Motor neuron (in vitro differentiated cells): ENCODE data around the gene LMF1. TPM values are rescaled to one million over a fixed set of nuclear protein-coding genes. Genes with fewer than 3 reads are reported as not detected.
"Not testable (repeated sequence)": the region's sequence is repeated elsewhere in the genome, so short reads cannot be mapped to it uniquely, and the experiment has no call there.

Experiments
- ATAC-seq, 8 experiments: fragments of 200-7000 bp; cut with Tn5 transposase; replicated peaks in 6 of 8; 2 replicates each; pipeline ENCODE4 v1.8.0; 2021; ENCODE audit warnings: mild to moderate bottlenecking in 8 of 8, moderate library complexity in 8 of 8
- H3K27ac ChIP-seq, 2 donors: fragments of 250-450 bp; sonication (Bioruptor Pico); 2 replicates each; pipeline ENCODE4 v1.9.0; 2021; ENCODE audit warnings: antibody characterized with exemption in 2 of 2, mild to moderate bottlenecking in 2 of 2, moderate library complexity in 1 of 2
- H3K4me1 ChIP-seq, 2 donors: fragments of 250-450 bp; sonication (Bioruptor Pico); replicated peaks in 1 of 2; 2 replicates each; pipeline ENCODE4 v1.6.1; 2021; ENCODE audit warnings: antibody characterized with exemption in 2 of 2, mild to moderate bottlenecking in 2 of 2, moderate library complexity in 1 of 2
- H3K4me3 ChIP-seq, 5 donors: fragments of 250-450 bp; sonication (Bioruptor Pico); 2 replicates each; pipeline ENCODE4 v1.9.0; 2021; ENCODE audit warnings: antibody characterized with exemption in 5 of 5, mild to moderate bottlenecking in 5 of 5, moderate library complexity in 4 of 5
- WGBS, 10 experiments: fragments of 450-650 bp; shearing (Covaris generic); methylation state at CpG; one replicate each; pipeline ENCODE4 v1.0.0; 2022; 5-methylcytosine and 5-hydroxymethylcytosine counted together
- in situ Hi-C, 9 experiments: fragments of 400-800 bp; cut with MboI; loops; one replicate each; pipeline ENCODE4 v1.15.0; 2021; ENCODE audit warnings: low sequenced_read_pairs in 9 of 9, low pct_unique_long_range_greater_than_20kb in 2 of 9; ENCODE audit not compliant: unreplicated experiment in 9 of 9
- total RNA-seq, 8 experiments: library from RNA; unstranded; fragments of 300-600 nt; gene quantifications; 2 replicates each; pipeline versions ENCODE4 v1.2.3 to v1.2.4, GENCODE V29; 2022

LMF1 gene
- total RNA-seq, 8 experiments from 2014 or later = 5.1 to 20.0 (median 9.2) TPM

DNA sequence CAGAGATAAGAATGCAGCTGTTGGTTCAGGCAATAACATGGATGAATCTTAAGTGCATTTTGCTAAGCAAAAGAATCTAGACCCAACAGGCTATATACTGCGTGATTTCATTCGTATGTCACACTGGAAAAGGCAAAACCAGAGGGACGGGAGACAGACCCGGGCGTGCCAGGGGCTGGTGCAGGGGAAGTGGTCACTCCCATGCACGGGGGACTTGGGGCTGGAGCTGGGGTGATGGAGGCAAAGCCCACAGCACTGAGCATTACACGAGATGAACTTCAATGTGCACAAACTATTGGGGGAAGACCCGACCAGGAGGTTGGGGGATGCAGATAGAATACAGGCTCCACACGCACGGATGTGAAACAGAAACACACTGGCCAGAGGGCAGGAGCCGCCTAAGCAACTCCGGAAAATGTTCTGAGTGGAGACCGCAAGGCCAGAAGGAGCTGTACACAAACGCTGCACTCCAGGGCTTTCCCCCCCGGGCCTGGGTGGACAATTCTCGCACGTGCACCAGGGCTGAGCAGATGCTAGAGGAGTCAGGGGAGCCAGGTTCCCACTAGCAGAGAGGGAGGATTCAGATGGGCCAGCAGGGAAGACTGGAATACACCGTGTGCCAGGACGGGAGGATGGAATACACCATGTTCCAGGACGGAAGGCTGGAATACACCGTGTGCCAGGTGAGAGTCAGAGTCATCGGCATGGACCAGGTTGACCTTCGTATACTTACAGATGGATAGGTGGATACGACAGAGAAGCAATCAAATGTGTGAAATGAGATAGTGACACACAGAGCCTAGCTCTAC, 11.3 kb downstream of the LMF1 start:
- WGBS, 10 experiments = 60 to 89% (median 85%) methylated on average over 3 to 14 of the region's 24 CpGs; no CpG with 5 or more reads in 3 of the 10 experiments
- Histone ChIP-seq H3K4me1 (no peaks in the 10 kb centered on the region), H3K4me3 (no peak overlapping the region), H3K27ac (no peak overlapping the region)
- no peak for ATAC-seq
- in situ Hi-C loops = no loop called here

DNA sequence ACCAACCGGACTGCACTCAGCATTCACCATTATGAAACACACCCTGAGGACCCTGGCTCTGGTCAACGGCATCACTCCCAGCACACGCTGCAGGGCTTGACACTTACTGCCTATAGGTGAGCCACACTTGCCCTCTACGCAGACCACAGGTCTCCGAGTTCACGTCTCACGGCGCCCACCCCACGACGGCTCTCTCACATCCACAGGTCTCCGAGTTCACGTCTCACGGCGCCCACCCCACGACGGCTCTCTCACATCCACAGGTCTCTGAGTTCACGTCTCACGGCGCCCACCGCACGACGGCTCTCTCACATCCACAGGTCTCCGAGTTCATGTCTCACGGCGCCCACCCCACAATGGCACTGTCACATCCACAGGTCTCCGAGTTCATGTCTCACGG, 15.0 kb downstream of the LMF1 start:
- WGBS, 10 experiments = 100% methylated on average over 1 of the region's 27 CpGs; no CpG with 5 or more reads in 9 of the 10 experiments
- ATAC-seq, H3K27ac ChIP-seq, H3K4me3 ChIP-seq, H3K4me1 ChIP-seq, in situ Hi-C loops: not testable (repeated sequence)

DNA sequence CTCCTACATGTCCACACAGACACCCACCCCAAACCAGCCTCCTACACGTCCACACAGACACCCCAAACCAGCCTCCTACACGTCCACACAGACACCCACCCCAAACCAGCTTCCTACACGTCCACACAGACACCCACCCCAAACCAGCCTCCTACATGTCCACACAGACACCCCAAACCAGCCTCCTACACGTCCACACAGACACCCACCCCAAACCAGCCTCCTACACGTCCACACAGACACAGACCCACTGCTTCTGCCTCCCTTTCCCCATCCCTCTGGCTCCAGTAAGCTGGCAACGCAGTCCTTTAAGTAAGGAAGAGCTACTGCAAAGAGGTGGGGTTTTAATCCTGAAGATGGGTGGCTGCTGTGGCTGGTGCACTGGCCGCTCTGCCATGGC, 17.0 kb downstream of the LMF1 start:
- no CpG with 5 or more reads among the region's 7 CpGs for WGBS, 10 experiments
- in situ Hi-C loops, ATAC-seq, H3K4me3 ChIP-seq, H3K4me1 ChIP-seq, H3K27ac ChIP-seq: not testable (repeated sequence)

DNA sequence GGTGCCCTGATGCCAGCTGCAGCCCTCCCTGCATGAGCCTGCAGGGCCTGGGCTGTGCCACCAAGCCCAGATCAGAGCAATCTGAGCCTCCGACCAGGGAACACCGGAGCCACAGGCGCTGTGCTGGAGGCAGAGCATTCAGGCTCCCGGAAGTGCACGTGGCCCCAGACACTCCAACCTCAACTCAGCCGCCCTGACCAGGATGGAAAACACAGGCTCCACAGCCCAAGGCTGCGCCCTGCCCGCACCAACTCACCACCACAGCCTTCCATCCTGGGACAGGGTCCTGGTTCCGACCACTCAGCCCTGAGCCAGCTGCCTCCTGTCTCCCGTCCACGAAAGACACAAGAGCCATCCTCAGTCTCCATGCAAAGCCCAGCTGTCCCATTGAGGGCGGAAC, 18.5 kb downstream of the LMF1 start:
- H3K27ac ChIP-seq = no peak overlapping the region
- no peak overlapping the region for H3K4me3 ChIP-seq
- in situ Hi-C loops = no loop called here
- no peak for ATAC-seq
- WGBS, 10 experiments = 94% methylated on average over 2 of the region's 12 CpGs; no CpG with 5 or more reads in 9 of the 10 experiments
- no peaks in the 10 kb centered on the region for H3K4me1 ChIP-seq

DNA sequence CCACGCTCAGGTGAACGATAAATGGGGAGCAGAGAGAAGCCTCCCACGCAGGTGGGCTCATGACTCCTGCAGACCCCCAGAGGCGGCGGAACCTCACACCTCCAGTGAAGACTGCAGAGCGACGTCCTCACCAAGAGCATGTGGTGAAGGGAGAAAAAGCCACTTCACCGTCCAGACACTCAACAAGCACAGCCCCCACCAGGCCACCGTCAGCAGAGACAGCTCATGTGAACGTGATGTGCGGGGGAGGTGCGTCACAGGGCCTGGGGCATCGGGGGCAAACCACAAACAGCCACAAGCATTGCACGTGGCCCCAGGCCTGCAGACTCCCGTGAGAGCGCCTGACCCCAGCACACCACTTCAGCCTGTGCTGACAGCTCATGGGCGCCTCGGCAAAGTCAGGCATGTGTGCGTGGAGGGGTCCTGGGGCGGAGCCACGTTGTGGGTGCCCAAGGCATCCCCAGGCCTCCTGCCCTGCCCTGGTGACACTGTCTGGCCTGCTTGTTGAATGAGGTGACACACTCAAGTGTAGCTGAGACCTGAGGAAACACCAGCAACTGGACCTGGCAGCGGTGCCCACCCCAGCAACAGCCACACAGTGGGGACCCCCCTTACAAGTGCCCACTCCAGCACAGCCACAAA, 19.0 kb downstream of the LMF1 start:
- no peak overlapping the region for H3K27ac ChIP-seq
- WGBS, 10 experiments = 78 to 100% (median 100%) methylated on average over 1 to 7 of the region's 22 CpGs; no CpG with 5 or more reads in 4 of the 10 experiments
- in situ Hi-C loops = no loop called here
- no peaks in the 10 kb centered on the region for H3K4me1 ChIP-seq
- ATAC-seq = no peak
- H3K4me3 ChIP-seq = no peak overlapping the region

DNA sequence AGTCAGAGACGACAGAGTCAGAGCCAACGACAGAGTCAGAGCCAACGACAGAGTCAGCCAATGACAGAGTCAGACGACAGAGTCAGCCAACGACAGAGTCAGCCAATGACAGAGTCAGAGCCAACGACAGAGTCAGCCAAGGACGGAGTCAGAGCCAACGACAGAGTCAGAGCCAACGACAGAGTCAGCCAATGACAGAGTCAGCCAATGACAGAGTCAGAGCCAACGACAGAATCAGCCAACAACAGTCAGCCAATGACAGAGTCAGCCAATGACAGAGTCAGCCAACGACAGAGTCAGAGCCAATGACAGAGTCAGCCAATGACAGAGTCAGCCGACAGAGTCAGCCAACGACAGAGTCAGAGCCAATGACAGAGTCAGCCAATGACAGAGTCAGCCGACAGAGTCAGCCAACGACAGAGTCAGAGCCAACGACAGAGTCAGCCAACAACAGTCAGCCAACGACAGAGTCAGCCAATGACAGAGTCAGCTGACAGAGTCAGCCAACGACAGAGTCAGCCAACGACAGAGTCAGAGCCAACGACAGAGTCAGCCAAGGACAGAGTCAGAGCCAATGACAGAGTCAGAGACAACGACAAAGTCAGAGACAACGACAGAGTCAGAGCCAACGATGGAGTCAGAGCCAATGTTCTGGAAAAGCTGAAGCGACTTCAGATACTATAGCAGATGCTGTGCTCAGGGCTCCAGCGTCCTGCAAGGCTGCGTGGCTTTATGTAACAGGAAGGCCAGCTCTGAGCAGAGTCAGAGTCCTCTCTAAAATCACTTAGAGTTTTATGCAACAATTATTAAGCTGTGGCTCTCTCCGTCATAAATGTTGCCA, 19.8 kb downstream of the LMF1 start:
- H3K27ac ChIP-seq, H3K4me1 ChIP-seq, H3K4me3 ChIP-seq, ATAC-seq, in situ Hi-C loops: not testable (repeated sequence)
- 20 to 100% (median 80%) methylated on average over 1 to 25 of the region's 27 CpGs; no CpG with 5 or more reads in 2 of the 10 experiments for WGBS, 10 experiments

DNA sequence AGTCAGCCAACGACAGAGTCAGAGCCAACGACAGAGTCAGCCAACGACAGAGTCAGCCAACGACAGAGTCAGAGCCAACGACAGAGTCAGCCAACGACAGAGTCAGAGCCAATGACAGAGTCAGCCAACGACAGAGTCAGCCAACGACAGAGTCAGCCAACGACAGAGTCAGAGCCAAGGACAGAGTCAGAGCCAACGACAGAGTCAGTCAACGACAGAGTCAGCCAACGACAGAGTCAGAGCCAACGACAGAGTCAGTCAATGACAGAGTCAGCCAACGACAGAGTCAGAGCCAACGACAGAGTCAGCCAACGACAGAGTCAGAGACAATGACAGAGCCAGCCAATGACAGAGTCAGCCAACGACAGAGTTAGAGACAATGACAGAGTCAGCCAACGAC, 22.0 kb downstream of the LMF1 start:
- H3K27ac ChIP-seq, ATAC-seq, in situ Hi-C loops, H3K4me1 ChIP-seq, H3K4me3 ChIP-seq: not testable (repeated sequence)
- 59 to 60% (median 60%) methylated on average over 1 to 5 of the region's 18 CpGs; no CpG with 5 or more reads in 7 of the 10 experiments for WGBS, 10 experiments

DNA sequence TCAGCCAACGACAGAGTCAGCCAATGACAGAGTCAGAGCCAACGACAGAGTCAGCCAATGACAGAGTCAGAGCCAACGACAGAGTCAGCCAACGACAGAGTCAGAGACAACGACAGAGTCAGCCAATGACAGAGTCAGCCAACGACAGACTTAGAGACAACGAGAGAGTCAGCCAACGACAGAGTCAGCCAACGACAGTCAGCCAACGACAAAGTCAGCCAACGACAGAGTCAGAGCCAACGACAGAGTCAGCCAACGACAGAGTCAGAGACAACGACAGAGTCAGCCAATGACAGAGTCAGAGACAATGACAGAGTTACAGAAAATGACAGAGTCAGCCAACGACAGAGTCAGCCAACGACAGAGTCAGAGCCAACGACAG, 22.9 kb downstream of the LMF1 start:
- H3K27ac ChIP-seq, H3K4me3 ChIP-seq, in situ Hi-C loops, H3K4me1 ChIP-seq, ATAC-seq: not testable (repeated sequence)
- 66 to 100% (median 76%) methylated on average over 1 to 15 of the region's 17 CpGs; no CpG with 5 or more reads in 3 of the 10 experiments for WGBS, 10 experiments

DNA sequence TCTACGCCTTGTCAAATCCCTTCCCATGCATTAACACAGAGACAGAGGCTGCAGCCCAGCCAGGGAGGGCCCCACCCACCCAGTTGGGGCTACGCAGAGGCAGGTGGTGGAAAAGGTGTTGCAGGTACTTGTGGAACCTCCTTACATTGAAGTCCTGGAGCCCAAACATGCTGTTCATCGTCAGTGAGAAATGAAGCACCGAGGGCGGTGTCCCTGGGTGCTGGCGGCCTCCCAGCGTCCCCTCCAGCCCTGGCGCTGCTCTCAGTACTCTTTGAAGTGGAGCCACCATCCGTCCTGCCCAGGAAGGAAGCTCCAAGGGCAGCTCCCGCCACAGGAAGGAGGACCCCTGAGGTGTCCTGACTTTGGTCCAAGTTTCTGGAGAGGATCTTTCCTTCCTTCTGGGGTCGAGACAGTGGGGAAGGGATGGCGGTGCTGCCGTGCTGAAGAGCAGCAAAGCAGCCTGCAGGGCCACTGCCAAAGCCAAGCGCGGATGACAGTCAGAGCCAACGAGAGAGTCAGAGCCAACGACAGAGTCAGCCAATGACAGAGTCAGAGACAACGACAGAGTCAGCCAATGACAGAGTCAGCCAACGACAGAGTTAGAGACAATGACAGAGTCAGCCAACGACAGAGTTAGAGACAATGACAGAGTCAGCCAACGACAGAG, 23.4 kb downstream of the LMF1 start:
- no peak overlapping the region for H3K4me3 ChIP-seq
- ATAC-seq = no peak

DNA sequence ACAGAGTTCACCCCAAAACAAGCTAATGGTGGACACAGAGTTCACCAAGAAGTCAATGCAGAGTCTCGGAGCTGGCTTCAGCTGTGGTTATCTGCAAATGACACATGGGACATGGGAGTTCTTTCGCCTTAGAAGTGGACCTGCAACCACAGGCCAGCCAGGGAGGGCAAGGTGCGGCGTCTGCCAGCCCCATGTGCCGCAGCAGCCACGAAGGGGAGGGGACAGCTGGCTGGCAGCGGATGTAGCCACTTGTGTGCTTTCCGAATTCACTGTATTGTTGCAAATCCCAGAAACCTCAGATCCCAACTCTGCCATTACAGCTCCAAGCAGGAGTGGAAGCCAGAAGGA, 24.8 kb downstream of the LMF1 start:
- no peak for ATAC-seq
- in situ Hi-C loops = no loop called here
- H3K4me1 ChIP-seq = no peaks in the 10 kb centered on the region
- H3K27ac ChIP-seq = no peak overlapping the region
- 66 to 100% (median 82%) methylated on average over 1 to 8 of the region's 8 CpGs; no CpG with 5 or more reads in 3 of the 10 experiments for WGBS, 10 experiments
- no peak overlapping the region for H3K4me3 ChIP-seq

More for the DNA sequence above, 23.4 kb downstream of the LMF1 start:
- H3K27ac ChIP-seq = no peak overlapping the region
- WGBS, 10 experiments = 50 to 89% (median 60%) methylated on average over 1 to 10 of the region's 21 CpGs; no CpG with 5 or more reads in 3 of the 10 experiments
- H3K4me1 ChIP-seq = no peaks in the 10 kb centered on the region
- in situ Hi-C loops = no loop called here

DNA sequence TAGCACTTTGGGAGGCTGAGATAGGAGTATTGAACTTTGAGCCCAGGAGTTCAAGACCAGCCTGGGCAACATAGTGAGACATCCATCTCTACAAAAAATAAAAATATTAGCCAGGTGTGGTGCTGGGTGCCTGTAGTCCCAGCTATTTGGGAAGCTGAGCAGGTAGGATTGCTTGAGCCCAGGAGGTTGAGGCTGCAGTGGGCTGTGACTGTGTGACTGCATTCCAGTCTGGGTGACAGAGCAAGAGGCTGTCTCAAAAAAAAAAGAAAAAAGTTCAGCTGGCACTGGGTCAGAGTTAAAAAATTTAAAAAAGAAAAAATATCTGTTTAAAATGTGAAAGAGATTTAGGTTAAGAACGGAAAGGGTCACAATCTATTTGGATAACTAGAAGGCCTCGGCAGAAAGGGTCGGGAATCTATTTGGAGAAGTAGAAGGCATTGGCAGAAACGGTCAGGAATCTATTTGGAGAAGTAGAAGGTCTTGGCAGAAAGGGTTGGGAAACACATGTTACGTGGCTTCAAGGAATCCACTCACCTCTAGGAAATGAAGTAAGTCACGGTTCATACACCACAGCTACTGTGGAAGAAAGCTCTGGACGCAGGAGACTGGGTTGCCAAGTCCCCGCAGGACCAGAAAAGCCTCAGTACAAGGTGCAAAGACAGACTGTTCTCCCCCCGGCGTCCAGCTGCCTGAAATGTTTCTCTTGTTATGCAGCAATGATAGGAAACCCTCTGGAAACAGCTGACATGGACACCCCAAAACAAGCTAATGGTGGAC, 25.3 kb downstream of the LMF1 start:
- no peak for ATAC-seq

DNA sequence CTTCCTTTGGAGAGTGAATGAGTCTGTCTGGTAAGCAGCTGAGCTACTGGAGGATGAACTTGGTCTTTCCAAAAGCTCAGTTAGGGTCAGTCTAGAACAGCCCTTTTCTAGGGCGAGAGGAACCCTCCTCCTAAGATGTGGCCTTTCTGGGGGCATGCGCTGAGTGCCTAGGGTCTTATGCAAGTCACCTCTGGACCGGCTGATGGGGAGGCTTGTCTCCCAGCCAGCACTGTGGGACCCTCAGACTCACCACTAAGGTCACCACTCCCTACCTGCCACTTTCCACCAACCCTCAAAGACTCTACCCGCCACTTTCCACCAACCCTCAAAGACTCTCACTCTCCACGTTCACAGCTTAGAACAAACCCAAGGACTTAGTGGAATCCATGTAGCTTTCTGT, 26.8 kb downstream of the LMF1 start:
- 70 to 100% (median 100%) methylated on average over 1 to 2 of the region's 5 CpGs; no CpG with 5 or more reads in 5 of the 10 experiments for WGBS, 10 experiments
- in situ Hi-C loops = no loop called here

More for the DNA sequence above, 25.3 kb downstream of the LMF1 start:
- H3K4me3 ChIP-seq = no peak overlapping the region
- no peak overlapping the region for H3K27ac ChIP-seq
- no peaks in the 10 kb centered on the region for H3K4me1 ChIP-seq
- in situ Hi-C loops = no loop called here
- WGBS, 10 experiments = 47 to 94% (median 76%) methylated on average over 1 to 8 of the region's 10 CpGs

More for the DNA sequence above, 26.8 kb downstream of the LMF1 start:
- no peak overlapping the region for H3K4me3 ChIP-seq
- no peak for ATAC-seq
- no peak overlapping the region for H3K27ac ChIP-seq
- H3K4me1 ChIP-seq = no peaks in the 10 kb centered on the region
